Fibroblast of mammary gland (primary cell): ENCODE data around the gene GZMB.

Source experiments
- DNase-seq: peaks from one replicate; pipeline ENCODE4 v3.0.0-alpha.2; 2010; ENCODE audit warnings: low read depth
- H3K4me3 ChIP-seq: 2 replicates; pipeline ENCODE4 v1.5.1; 2011; ENCODE audit warnings: low read depth, mild to moderate bottlenecking, low read length, moderate library complexity; ENCODE audit not compliant: control insufficient read depth
- CTCF ChIP-seq: conservative IDR thresholded peaks from 2 replicates; pipeline ENCODE4 v1.5.1; 2011; ENCODE audit warnings: low read depth, low read length, inconsistent platforms; ENCODE audit not compliant: control insufficient read depth, insufficient read depth

GZMB gene

GRCh38 chr14:24632761-24633160 lies 1.2 kb downstream of the GZMB start:
- no peak for DNase-seq
- no peak overlapping the region for H3K4me3 ChIP-seq

GRCh38 chr14:24632336-24632735 lies 1.7 kb downstream of the GZMB start:
- H3K4me3 ChIP-seq, result no peak overlapping the region
- no peak for DNase-seq

More at GRCh38 chr14:24632761-24633160, 1.2 kb downstream of the GZMB start:
- TF ChIP-seq CTCF, result no peak

GRCh38 chr14:24631749-24632335 lies 2.1 kb downstream of the GZMB start:
- no peak overlapping the region for H3K4me3 ChIP-seq
- no peak for DNase-seq
- no peak for TF ChIP-seq CTCF

More at GRCh38 chr14:24632336-24632735, 1.7 kb downstream of the GZMB start:
- TF ChIP-seq CTCF, result no peak

- DNase-seq, result peak; percentile 49
- no peak overlapping the region for H3K4me3 ChIP-seq
- no peak for TF ChIP-seq CTCF
Measured at GRCh38 chr14:24630872-24631477, 3.0 kb downstream of the GZMB start.

DNA sequence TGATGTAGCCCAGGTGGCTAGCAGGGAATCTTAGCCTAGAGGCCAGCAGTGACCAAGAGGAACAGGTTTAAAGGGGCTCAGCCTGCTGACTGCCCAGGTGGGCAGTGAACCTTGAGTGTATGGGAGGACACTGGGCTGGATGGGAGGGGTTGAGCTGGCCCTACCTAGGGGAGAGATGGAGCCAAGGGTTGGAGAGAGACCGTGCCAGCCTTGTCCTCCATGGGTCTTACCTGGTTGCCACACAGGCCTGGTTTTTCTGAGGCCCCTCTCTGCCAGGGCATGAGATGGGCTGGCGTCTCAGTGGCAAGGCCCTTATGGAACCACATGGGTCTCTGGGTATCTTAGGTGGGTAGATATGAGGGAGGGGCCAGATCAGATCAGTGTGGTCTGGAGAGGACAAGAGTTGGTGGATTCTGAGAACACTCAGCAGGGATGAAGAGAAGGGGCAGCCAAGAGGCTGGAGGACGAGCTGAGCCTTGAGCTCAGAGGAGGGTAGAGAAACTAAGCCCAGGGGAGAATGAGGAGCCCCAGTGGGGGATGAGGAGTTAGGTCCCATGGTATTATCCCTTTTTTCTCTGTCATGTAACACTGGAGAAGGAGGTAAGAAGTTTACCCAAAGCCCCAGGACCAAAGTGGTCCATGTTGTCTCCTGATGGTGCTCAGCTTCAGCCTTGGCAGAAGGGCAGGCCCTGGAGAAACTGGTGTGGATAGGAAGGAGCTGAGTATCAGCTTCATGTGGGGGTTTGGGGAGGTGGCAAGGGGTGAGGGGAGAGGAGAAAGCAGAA lies 3.7 kb downstream of the GZMB start:
- no peak for TF ChIP-seq CTCF

GRCh38 chr14:24629521-24629920 lies 4.5 kb downstream of the GZMB start:
- no peak for TF ChIP-seq CTCF
- DNase-seq, result no peak
- no peak overlapping the region for H3K4me3 ChIP-seq

More for the DNA sequence above, 3.7 kb downstream of the GZMB start:
- DNase-seq, result no peak
- no peak overlapping the region for H3K4me3 ChIP-seq
